SU-DHL-6 (cell line): ENCODE results near the gene TIMM17A.

Experiments
- EZH2phosphoT487 ChIP-seq: fragments of 200-600 bp; sonication (generic), shearing (Covaris generic); conservative IDR thresholded peaks from 2 replicates; pipeline ENCODE4 v1.6.1; 2018; ENCODE audit warnings: mild to moderate bottlenecking, antibody characterized with exemption, low read length, moderate library complexity, mixed read lengths
- TF ChIP-seq, protein P1 (sequence below): fragments of 200-600 bp; sonication (generic); IDR thresholded peaks from one replicate; pipeline ENCODE4 v1.5.1; 2017; ENCODE audit warnings: antibody characterized with exemption, mild to moderate bottlenecking, low read length, moderate library complexity; ENCODE audit not compliant: insufficient read depth, poor library complexity, severe bottlenecking

GRCh38 chr1:201937624-201938213 is 17.6 kb upstream of the TIMM17A start:
- TF ChIP-seq, protein P1, sequence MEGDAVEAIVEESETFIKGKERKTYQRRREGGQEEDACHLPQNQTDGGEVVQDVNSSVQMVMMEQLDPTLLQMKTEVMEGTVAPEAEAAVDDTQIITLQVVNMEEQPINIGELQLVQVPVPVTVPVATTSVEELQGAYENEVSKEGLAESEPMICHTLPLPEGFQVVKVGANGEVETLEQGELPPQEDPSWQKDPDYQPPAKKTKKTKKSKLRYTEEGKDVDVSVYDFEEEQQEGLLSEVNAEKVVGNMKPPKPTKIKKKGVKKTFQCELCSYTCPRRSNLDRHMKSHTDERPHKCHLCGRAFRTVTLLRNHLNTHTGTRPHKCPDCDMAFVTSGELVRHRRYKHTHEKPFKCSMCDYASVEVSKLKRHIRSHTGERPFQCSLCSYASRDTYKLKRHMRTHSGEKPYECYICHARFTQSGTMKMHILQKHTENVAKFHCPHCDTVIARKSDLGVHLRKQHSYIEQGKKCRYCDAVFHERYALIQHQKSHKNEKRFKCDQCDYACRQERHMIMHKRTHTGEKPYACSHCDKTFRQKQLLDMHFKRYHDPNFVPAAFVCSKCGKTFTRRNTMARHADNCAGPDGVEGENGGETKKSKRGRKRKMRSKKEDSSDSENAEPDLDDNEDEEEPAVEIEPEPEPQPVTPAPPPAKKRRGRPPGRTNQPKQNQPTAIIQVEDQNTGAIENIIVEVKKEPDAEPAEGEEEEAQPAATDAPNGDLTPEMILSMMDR, result no peak
- no peak for TF ChIP-seq EZH2phosphoT487
